ENCODE measurements around the gene PRAMEF20. TPM values are rescaled to one million over a fixed set of nuclear protein-coding genes. Genes with fewer than 3 reads are reported as not detected.

PRAMEF20 gene
- total and polyA plus RNA-seq, 3 donors from 2014 or later = 0.28 to 0.87 (median 0.62) TPM

GRCh38 chr1:13461977-13462376 lies 51.7 kb downstream of the PRAMEF20 start:
- DNase-seq = no peak
- TF ChIP-seq CTCF (IDR thresholded peaks at IDR 0.05) (no peak), POLR2A (IDR thresholded peaks at IDR 0.05) (no peak)
- intact Hi-C loops (cut with DNase I; ENCODE audit: low total_unique reads) = no loop called here
- no peaks in the 10 kb centered on the region for H3K9me3 ChIP-seq
- no peaks in the 10 kb centered on the region for H3K27me3 ChIP-seq
- WGBS, 2 donors = 64 to 78% methylated on average over 2 of the region's 2 CpGs
- H3K4me1 ChIP-seq = no peaks in the 10 kb centered on the region
- no peak overlapping the region for H3K4me3 ChIP-seq
- H3K36me3 ChIP-seq (ENCODE audit: low read depth, missing control alignments) = no peaks in the 10 kb centered on the region
- H3K27ac ChIP-seq = no peak overlapping the region

GRCh38 chr1:13462682-13463081 lies 52.4 kb downstream of the PRAMEF20 start:
- no peak for DNase-seq
- Histone ChIP-seq H3K27me3 (no peaks in the 10 kb centered on the region), H3K9me3 (no peaks in the 10 kb centered on the region), H3K4me1 (no peaks in the 10 kb centered on the region), H3K27ac (no peak overlapping the region), H3K4me3 (no peak overlapping the region), H3K36me3 (ENCODE audit: low read depth, missing control alignments) (no peaks in the 10 kb centered on the region)
- 60 to 68% methylated on average over 7 of the region's 7 CpGs for WGBS, 2 donors
- TF ChIP-seq POLR2A (IDR thresholded peaks at IDR 0.05) (no peak), CTCF (IDR thresholded peaks at IDR 0.05) (no peak)
- intact Hi-C loops (cut with DNase I; ENCODE audit: low total_unique reads) = no loop called here

GRCh38 chr1:13465515-13465914 lies 55.3 kb downstream of the PRAMEF20 start:
- no peak for DNase-seq
- Histone ChIP-seq H3K27ac (no peak overlapping the region), H3K27me3 (no peaks in the 10 kb centered on the region), H3K9me3 (no peaks in the 10 kb centered on the region), H3K36me3 (ENCODE audit: low read depth, missing control alignments) (no peaks in the 10 kb centered on the region), H3K4me1 (no peaks in the 10 kb centered on the region), H3K4me3 (no peak overlapping the region)
- TF ChIP-seq POLR2A (IDR thresholded peaks at IDR 0.05) (no peak), CTCF (IDR thresholded peaks at IDR 0.05) (no peak)
- 71 to 92% methylated on average over 1 of the region's 1 CpG for WGBS, 2 donors
- intact Hi-C loops (cut with DNase I; ENCODE audit: low total_unique reads) = no loop called here

- intact Hi-C loops (cut with DNase I; ENCODE audit: low total_unique reads) = no loop called here
Measured at GRCh38 chr1:13469343-13469742, 59.1 kb downstream of the PRAMEF20 start.

More at GRCh38 chr1:13469343-13469742, 59.1 kb downstream of the PRAMEF20 start:
- Histone ChIP-seq H3K4me3 (no peak overlapping the region), H3K9me3 (no peaks in the 10 kb centered on the region), H3K27ac (no peak overlapping the region), H3K27me3 (no peaks in the 10 kb centered on the region), H3K36me3 (ENCODE audit: low read depth, missing control alignments) (no peaks in the 10 kb centered on the region), H3K4me1 (no peaks in the 10 kb centered on the region)
- DNase-seq = no peak
- peak in 1 of 3 experiments; percentile 12 for TF ChIP-seq CTCF (IDR thresholded peaks at IDR 0.05)
- no peak for TF ChIP-seq POLR2A (IDR thresholded peaks at IDR 0.05)
- WGBS, 2 donors = 39 to 48% methylated on average over 5 of the region's 5 CpGs

Other genes with a start within 250 kb of the PRAMEF20 start
- not detected for gene HNRNPCL4, start 244.8 kb upstream of the PRAMEF20 start, total RNA-seq
- gene HNRNPCL4, start 244.8 kb upstream of the PRAMEF20 start, polyA plus RNA-seq (ENCODE audit: insufficient read depth, low read depth, low replicate concordance) = not detected
- not detected for gene PRAMEF9, start 238.6 kb upstream of the PRAMEF20 start, total RNA-seq
- gene PRAMEF9, start 238.6 kb upstream of the PRAMEF20 start, polyA plus RNA-seq (ENCODE audit: insufficient read depth, low read depth, low replicate concordance) = not detected
- gene PRAMEF13, start 209.0 kb upstream of the PRAMEF20 start, total RNA-seq = not detected
- not detected for gene PRAMEF13, start 209.0 kb upstream of the PRAMEF20 start, polyA plus RNA-seq (ENCODE audit: insufficient read depth, low read depth, low replicate concordance)
- under 1 TPM in 1 of 2 donors, not detected in 1; 0.19 TPM for gene PRAMEF18, start 184.3 kb upstream of the PRAMEF20 start, total RNA-seq
- gene PRAMEF18, start 184.3 kb upstream of the PRAMEF20 start, polyA plus RNA-seq (ENCODE audit: insufficient read depth, low read depth, low replicate concordance) = not detected
- not detected for gene PRAMEF5, start 156.3 kb upstream of the PRAMEF20 start, total RNA-seq
- not detected for gene PRAMEF5, start 156.3 kb upstream of the PRAMEF20 start, polyA plus RNA-seq (ENCODE audit: insufficient read depth, low read depth, low replicate concordance)
- under 1 TPM in 1 of 2 donors, not detected in 1; 0.12 TPM for gene PRAMEF8, start 125.3 kb upstream of the PRAMEF20 start, total RNA-seq
- not detected for gene PRAMEF8, start 125.3 kb upstream of the PRAMEF20 start, polyA plus RNA-seq (ENCODE audit: insufficient read depth, low read depth, low replicate concordance)
- not detected for gene PRAMEF33, start 106.9 kb upstream of the PRAMEF20 start, total RNA-seq
- not detected for gene PRAMEF33, start 106.9 kb upstream of the PRAMEF20 start, polyA plus RNA-seq (ENCODE audit: insufficient read depth, low read depth, low replicate concordance)
- gene PRAMEF15, start 94.9 kb upstream of the PRAMEF20 start, total RNA-seq = under 1 TPM in 1 of 2 donors, not detected in 1; 0.19 TPM
- gene PRAMEF15, start 94.9 kb upstream of the PRAMEF20 start, polyA plus RNA-seq (ENCODE audit: insufficient read depth, low read depth, low replicate concordance) = not detected
- under 1 TPM in 1 of 2 donors, not detected in 1; 0.31 TPM for gene PRAMEF14, start 63.3 kb upstream of the PRAMEF20 start, total RNA-seq
- gene PRAMEF14, start 63.3 kb upstream of the PRAMEF20 start, polyA plus RNA-seq (ENCODE audit: insufficient read depth, low read depth, low replicate concordance) = 0.24 TPM
- not detected for gene PRAMEF19, start 38.5 kb upstream of the PRAMEF20 start, total RNA-seq
- not detected for gene PRAMEF19, start 38.5 kb upstream of the PRAMEF20 start, polyA plus RNA-seq (ENCODE audit: insufficient read depth, low read depth, low replicate concordance)
- gene PRAMEF17, start 20.8 kb upstream of the PRAMEF20 start, total RNA-seq = under 1 TPM in 1 of 2 donors, not detected in 1; 0.31 TPM
- not detected for gene PRAMEF17, start 20.8 kb upstream of the PRAMEF20 start, polyA plus RNA-seq (ENCODE audit: insufficient read depth, low read depth, low replicate concordance)
- 1 to 10 TPM in 1 of 2 donors, under 1 TPM in 1; 0.79 to 1.6 TPM for gene LRRC38, start 103.6 kb downstream of the PRAMEF20 start, total RNA-seq
- 0.91 TPM for gene LRRC38, start 103.6 kb downstream of the PRAMEF20 start, polyA plus RNA-seq (ENCODE audit: insufficient read depth, low read depth, low replicate concordance)
- 1 to 10 TPM; 6.5 to 8.7 TPM for gene PDPN, start 173.4 kb downstream of the PRAMEF20 start, total RNA-seq
- 14.3 TPM for gene PDPN, start 173.4 kb downstream of the PRAMEF20 start, polyA plus RNA-seq (ENCODE audit: insufficient read depth, low read depth, low replicate concordance)